GM12873 (cell line): Measurements from ENCODE around the gene UACA.

Experiments
- TF ChIP-seq, protein P1 (sequence below): IDR thresholded peaks from 2 replicates; pipeline ENCODE4 v1.5.1; 2012; ENCODE audit warnings: low read depth, mild to moderate bottlenecking, moderate library complexity, low read length, control low read depth; ENCODE audit not compliant: insufficient read depth; ENCODE audit errors: missing control alignments

The UACA gene, protein sequence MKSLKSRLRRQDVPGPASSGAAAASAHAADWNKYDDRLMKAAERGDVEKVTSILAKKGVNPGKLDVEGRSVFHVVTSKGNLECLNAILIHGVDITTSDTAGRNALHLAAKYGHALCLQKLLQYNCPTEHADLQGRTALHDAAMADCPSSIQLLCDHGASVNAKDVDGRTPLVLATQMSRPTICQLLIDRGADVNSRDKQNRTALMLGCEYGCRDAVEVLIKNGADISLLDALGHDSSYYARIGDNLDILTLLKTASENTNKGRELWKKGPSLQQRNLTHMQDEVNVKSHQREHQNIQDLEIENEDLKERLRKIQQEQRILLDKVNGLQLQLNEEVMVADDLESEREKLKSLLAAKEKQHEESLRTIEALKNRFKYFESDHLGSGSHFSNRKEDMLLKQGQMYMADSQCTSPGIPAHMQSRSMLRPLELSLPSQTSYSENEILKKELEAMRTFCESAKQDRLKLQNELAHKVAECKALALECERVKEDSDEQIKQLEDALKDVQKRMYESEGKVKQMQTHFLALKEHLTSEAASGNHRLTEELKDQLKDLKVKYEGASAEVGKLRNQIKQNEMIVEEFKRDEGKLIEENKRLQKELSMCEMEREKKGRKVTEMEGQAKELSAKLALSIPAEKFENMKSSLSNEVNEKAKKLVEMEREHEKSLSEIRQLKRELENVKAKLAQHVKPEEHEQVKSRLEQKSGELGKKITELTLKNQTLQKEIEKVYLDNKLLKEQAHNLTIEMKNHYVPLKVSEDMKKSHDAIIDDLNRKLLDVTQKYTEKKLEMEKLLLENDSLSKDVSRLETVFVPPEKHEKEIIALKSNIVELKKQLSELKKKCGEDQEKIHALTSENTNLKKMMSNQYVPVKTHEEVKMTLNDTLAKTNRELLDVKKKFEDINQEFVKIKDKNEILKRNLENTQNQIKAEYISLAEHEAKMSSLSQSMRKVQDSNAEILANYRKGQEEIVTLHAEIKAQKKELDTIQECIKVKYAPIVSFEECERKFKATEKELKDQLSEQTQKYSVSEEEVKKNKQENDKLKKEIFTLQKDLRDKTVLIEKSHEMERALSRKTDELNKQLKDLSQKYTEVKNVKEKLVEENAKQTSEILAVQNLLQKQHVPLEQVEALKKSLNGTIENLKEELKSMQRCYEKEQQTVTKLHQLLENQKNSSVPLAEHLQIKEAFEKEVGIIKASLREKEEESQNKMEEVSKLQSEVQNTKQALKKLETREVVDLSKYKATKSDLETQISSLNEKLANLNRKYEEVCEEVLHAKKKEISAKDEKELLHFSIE (N-terminal part only)

DNA sequence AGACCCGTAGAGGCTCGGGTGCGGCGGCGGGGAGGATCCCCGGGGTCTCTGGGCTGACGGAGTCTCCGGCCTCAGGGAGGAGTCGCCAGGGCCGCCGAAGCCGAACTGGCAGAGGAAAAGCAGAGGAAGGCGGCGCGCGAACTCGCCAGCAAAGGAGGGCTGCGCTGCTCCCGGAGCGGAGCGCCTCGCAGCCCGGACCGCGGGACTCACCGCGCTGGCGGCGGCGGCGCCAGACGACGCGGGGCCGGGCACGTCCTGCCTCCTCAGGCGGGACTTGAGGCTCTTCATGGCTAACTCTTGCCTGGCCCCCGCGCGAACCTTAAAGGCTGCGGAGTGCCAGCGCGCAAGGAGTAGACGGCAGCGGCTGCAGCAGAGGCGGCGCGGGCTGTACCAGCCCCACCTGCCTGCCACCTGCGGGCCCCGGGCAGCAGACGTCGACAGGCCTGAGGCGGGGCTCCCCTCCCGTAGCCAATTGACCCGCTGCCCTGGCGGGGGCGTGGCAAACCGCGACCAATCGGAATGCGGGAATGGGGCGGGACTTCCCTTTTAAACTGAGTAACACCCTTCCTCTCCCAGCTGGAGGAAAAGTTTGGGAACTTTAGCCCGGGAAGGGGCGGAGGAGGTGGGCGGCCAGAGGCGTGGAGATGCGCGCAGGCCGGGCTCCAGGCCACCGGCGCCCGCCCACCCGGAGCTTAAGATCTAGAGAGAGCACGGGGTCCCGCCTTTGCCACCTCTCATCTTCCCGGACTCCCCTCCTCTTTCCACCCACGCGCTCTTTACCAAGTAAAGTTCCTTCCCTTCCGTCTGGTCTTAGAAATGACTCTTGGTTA lies at the start of gene UACA:
UACA (minus strand) TSS at position 439 of the 830 bp plus-strand sequence; CDS start at position 288, 151 bp downstream.
- TF ChIP-seq, protein P1, sequence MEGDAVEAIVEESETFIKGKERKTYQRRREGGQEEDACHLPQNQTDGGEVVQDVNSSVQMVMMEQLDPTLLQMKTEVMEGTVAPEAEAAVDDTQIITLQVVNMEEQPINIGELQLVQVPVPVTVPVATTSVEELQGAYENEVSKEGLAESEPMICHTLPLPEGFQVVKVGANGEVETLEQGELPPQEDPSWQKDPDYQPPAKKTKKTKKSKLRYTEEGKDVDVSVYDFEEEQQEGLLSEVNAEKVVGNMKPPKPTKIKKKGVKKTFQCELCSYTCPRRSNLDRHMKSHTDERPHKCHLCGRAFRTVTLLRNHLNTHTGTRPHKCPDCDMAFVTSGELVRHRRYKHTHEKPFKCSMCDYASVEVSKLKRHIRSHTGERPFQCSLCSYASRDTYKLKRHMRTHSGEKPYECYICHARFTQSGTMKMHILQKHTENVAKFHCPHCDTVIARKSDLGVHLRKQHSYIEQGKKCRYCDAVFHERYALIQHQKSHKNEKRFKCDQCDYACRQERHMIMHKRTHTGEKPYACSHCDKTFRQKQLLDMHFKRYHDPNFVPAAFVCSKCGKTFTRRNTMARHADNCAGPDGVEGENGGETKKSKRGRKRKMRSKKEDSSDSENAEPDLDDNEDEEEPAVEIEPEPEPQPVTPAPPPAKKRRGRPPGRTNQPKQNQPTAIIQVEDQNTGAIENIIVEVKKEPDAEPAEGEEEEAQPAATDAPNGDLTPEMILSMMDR: no peak

DNA sequence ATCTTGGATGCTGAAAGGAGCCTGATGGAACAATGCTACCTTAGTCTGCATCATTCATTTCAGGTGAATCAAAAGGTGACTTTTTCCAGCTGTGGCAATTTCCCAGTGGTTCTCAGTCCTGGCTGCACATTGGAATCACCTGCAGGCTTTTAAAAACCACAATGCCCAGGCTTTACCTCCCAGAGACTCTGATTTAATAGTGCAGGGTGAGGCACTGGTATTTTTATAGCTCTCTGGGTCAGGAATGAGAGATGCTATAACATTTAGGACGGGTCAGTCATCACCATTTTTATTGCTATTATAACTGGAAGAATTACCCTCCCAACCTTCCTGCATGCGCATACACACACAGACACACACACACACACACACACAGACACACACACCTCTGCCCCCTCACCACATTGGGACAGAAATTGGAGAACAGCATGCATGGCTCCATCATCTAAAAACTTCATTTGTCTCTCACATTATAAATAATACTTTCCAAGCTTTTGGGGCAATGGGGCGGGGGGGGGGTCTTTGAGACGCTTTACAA lies 49.5 kb upstream of the UACA start:
- TF ChIP-seq, protein P1: no peak

DNA sequence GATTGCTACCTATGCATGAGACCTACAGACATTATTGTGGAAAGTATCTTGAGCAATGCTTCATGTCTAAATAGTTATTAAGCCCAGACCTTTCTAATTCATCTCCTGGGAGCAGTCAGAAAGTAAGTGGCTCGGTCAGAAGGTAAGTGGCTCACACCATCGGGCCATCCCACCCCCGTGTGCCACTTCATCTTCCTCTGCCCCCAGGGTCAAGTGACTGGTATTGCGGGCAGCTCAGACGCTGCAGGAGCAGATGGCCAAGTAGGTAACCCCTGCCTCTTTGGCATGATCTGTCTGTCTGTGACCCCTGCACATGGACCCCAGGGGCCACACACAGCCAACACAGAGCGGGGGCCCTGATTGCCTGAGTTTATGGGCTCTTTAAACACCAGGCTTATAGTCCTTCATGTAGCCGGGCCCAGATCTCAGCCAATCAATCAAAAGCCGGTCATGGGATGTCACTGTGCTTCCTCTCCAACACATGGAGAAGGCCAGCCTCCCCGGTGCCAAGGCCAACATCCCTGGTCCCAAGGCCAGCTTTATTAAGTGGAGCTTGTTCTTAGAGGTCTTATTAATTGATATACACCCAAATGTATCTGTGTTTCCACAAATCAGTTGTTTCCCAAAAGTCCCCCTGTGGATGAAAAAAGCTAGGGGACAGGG lies 47.7 kb upstream of the UACA start:
- TF ChIP-seq, protein P1: no peak

DNA sequence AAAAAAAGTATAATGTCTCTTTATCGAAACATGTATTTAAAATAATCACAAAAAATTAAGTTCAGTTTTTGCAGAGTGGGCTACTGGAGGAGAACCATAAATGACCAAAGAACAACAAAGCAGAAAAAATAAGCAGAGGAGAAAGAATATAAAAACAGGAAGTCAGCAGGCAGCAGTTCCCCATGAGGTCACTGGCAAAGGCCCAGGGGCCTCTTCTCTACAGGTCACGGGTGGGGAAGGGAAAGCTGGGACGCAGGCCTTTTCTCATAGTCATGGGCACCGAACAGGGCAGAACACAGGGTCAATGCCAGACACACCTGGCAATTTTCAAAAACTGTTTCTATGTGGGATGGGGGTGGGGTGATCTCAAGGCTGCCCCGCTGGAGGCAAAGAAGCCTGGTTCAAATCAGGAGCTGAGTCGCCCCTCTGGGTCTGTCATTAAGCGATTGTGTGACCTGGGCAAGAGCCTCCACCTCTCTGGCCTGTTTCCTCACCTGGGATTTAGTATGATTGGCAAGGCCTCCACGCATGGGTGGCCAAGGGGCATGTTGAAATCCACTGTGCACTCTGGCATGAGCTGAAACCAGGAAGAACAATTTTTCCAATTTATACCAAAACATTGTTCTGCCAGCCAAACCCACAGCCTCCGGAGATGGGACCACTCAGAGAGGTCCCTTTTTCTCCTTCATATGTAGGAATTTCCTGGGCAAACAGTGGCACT lies 43.8 kb upstream of the UACA start:
- TF ChIP-seq, protein P1: no peak

DNA sequence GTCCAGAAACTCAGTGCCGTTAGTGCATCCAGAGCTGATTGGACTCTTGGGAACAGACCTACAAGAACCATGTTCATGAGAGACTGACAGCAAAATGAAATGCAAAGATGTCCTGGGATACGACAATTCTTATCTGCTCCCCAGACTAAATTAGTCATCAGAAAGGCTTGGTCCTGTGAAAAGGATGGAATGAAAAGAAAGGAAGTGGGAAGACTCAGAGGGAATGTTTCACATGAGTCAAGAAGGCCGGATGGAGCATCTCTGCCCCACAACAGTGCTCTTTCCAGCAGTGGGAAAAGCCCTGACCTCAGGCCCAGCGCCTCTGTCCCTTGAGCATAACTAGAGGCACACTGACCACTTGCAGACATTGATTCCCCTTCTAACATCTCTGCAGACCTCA lies 39.3 kb upstream of the UACA start:
- TF ChIP-seq, protein P1: no peak
